Measurements from ENCODE around the gene BTN2A1. TPM values are rescaled to one million over a fixed set of nuclear protein-coding genes. Genes with fewer than 3 reads are reported as not detected.

Gene BTN2A1
- total RNA-seq, 2 experiments from 2014 or later, result 15.4 to 23.4 TPM

- no peak overlapping the region for H3K4me3 ChIP-seq (ENCODE audit: low read depth, low read length, poor library complexity, severe bottlenecking)
- no peak overlapping the region for H2AFZ ChIP-seq (ENCODE audit: low read length)
- H3K36me3 ChIP-seq (ENCODE audit: insufficient read depth, low read length), result peaks cover 78% of the 10 kb centered on the region
- intact Hi-C loops (cut with micrococcal nuclease; ENCODE audit: unreplicated experiment), result no loop called here
- ChIA-PET POLR2A (interaction anchor here (0.7 to 1.5 kb wide), 3 partner anchors 26 to 69 kb away, joined by 3 read pairs; no protein-coding TSS in a partner anchor), CTCF (ENCODE audit: unreplicated experiment) (no interaction called here)
- no TSS peak for BruUV-seq (replicated peaks)
- H3K27ac ChIP-seq (ENCODE audit: low read depth, low read length, poor library complexity, severe bottlenecking), result no peak overlapping the region
- H3K4me1 ChIP-seq (ENCODE audit: insufficient read depth, low read length, poor library complexity, severe bottlenecking), result peaks cover 23% of the 10 kb centered on the region
- no peak for TF ChIP-seq EZH2phosphoT487 (IDR thresholded peaks at IDR 0.05; ENCODE audit: borderline replicate concordance, low read depth, low read length)
- no peak for TF ChIP-seq CTCF (conservative IDR thresholded peaks at IDR 0.05; ENCODE audit: low read length)
- H3K9me2 ChIP-seq (ENCODE audit: insufficient read depth, low read length), result no peaks in the 10 kb centered on the region
- peak; percentile 31 for DNase-seq (ENCODE audit: low spot score)
- H3K4me2 ChIP-seq (ENCODE audit: low read length), result no peak overlapping the region
- H3K79me2 ChIP-seq (ENCODE audit: insufficient read depth, low read depth, low read length), result no peaks in the 10 kb centered on the region
- H4K20me1 ChIP-seq (ENCODE audit: insufficient read depth, low read length), result no peaks in the 10 kb centered on the region
- H3K9me3 ChIP-seq (ENCODE audit: low read length), result peaks cover 37% of the 10 kb centered on the region
These were observed 43.5 kb upstream of the BTN2A1 start for GRCh38 chr6:26414281-26414680.

DNA sequence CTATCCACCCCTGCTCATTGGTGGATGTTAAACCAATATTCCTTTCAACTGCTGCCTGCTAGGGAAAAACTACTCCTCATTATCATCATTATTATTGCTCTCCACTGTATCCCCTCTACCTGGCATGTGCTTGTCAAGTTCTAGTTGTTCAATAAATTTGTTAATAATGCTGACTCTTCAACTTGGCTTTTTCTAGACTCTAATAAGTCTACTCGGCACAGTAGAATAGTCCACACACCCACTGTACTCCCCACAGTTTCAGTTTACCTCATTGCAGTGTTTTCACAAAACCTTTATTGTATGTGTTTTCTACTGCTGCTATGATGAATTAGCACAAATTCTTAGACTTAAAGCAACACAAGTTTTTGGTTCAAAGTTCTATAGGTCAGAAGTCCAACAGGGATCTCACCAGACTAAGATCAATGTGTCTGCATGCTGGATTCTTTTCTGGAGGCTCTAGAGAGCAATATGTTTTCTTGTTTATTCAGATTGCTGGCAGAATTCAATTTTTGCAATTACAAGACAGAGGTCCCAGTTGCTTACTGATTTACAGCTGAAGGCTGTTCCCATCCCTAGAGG, 42.6 kb upstream of the BTN2A1 start:
- peaks cover 69% of the 10 kb centered on the region for H3K36me3 ChIP-seq (ENCODE audit: insufficient read depth, low read length)
- H3K9me3 ChIP-seq (ENCODE audit: low read length), result peaks cover 44% of the 10 kb centered on the region
- TF ChIP-seq CTCF (conservative IDR thresholded peaks at IDR 0.05; ENCODE audit: low read length) (no peak), EZH2phosphoT487 (IDR thresholded peaks at IDR 0.05; ENCODE audit: borderline replicate concordance, low read depth, low read length) (no peak)
- intact Hi-C loops (cut with micrococcal nuclease; ENCODE audit: unreplicated experiment), result no loop called here
- H3K27ac ChIP-seq (ENCODE audit: low read depth, low read length, poor library complexity, severe bottlenecking), result no peak overlapping the region
- no peak overlapping the region for H3K4me3 ChIP-seq (ENCODE audit: low read depth, low read length, poor library complexity, severe bottlenecking)
- DNase-seq (ENCODE audit: low spot score), result no peak
- no peak overlapping the region for H2AFZ ChIP-seq (ENCODE audit: low read length)
- no peaks in the 10 kb centered on the region for H4K20me1 ChIP-seq (ENCODE audit: insufficient read depth, low read length)
- no peaks in the 10 kb centered on the region for H3K9me2 ChIP-seq (ENCODE audit: insufficient read depth, low read length)
- ChIA-PET CTCF (ENCODE audit: unreplicated experiment) (no interaction called here), POLR2A (interaction anchor here (1.1 kb wide), 1 partner anchor 70 kb away, joined by 3 read pairs; no protein-coding TSS in a partner anchor)
- no TSS peak for BruUV-seq (replicated peaks)
- no peak overlapping the region for H3K4me2 ChIP-seq (ENCODE audit: low read length)
- H3K79me2 ChIP-seq (ENCODE audit: insufficient read depth, low read depth, low read length), result no peaks in the 10 kb centered on the region
- peaks cover 23% of the 10 kb centered on the region for H3K4me1 ChIP-seq (ENCODE audit: insufficient read depth, low read length, poor library complexity, severe bottlenecking)

DNA sequence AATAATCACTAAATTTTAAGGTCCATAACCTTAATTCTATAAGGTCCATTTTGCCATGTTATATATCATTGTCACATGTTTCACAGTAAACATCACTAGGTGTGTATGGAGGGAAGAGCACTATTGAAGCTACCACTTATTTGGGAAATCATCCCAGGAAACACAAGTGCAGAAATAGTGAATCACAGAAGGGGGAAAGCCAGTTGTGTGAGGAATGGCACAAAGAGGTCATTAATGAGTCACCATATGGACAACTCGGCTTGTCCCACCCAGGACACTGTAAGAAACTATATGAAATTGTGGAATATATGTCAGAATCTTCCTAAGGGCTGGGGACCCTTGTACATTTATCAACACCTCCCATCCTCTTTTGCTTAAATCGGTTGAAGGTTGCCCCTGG, 42.0 kb upstream of the BTN2A1 start:
- Histone ChIP-seq H3K4me3 (ENCODE audit: low read depth, low read length, poor library complexity, severe bottlenecking) (no peak overlapping the region), H2AFZ (ENCODE audit: low read length) (no peak overlapping the region), H3K4me1 (ENCODE audit: insufficient read depth, low read length, poor library complexity, severe bottlenecking) (peaks cover 28% of the 10 kb centered on the region), H3K9me3 (ENCODE audit: low read length) (peaks cover 44% of the 10 kb centered on the region), H3K27ac (ENCODE audit: low read depth, low read length, poor library complexity, severe bottlenecking) (no peak overlapping the region), H3K4me2 (ENCODE audit: low read length) (no peak overlapping the region), H3K36me3 (ENCODE audit: insufficient read depth, low read length) (peaks cover 64% of the 10 kb centered on the region), H3K79me2 (ENCODE audit: insufficient read depth, low read depth, low read length) (no peaks in the 10 kb centered on the region), H3K9me2 (ENCODE audit: insufficient read depth, low read length) (no peaks in the 10 kb centered on the region), H4K20me1 (ENCODE audit: insufficient read depth, low read length) (no peaks in the 10 kb centered on the region)
- TF ChIP-seq EZH2phosphoT487 (IDR thresholded peaks at IDR 0.05; ENCODE audit: borderline replicate concordance, low read depth, low read length), result no peak
- no TSS peak for BruUV-seq (replicated peaks)
- intact Hi-C loops (cut with micrococcal nuclease; ENCODE audit: unreplicated experiment), result no loop called here
- DNase-seq (ENCODE audit: low spot score), result no peak
- POLR2A ChIA-PET, result no interaction called here
- CTCF ChIA-PET (ENCODE audit: unreplicated experiment), result no interaction called here
